Measurements from ENCODE around the gene STK38.
A peak's percentile ranks its signal among the peaks of the same experiment; 100 is the strongest.

Gene STK38

DNA sequence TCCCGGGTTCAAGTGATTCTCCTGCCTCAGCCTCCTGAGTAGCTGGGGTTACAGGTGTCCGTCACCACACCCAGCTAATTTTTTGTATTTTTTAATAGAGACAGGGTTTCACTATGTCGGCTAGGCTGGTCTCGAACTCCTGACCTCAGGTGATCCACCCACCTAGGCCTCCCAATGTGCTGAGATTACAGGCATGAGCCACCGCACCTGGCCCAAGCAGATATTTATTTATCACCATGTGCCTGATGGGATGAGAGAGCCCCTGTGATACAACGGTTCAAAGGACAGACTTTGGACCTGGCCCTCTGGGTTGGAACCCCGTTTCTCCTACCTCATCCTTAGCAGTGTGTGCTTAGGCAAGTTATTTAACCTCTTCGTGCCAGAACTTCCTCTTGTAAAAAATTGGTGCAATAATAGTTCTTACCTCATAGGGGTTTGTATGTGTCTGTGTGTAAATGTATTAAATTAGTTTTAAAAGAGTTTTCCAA is 19.2 kb upstream of the STK38 start:
- H3K27ac ChIP-seq (ENCODE audit: low read depth, low read length), result no peak overlapping the region
- no peaks in the 10 kb centered on the region for H3K36me3 ChIP-seq (ENCODE audit: control insufficient read depth in 5 of 5, insufficient read depth in 5 of 5, low read length in 5 of 5)
- no peak overlapping the region for H3K9ac ChIP-seq (ENCODE audit: low read length in 5 of 5)
- no peaks in the 10 kb centered on the region for H3K9me3 ChIP-seq (ENCODE audit: control insufficient read depth in 5 of 5, low read length in 5 of 5)
- H3K4me3 ChIP-seq (ENCODE audit: low read depth in 1 of 5, low read length in 5 of 5), result no peak overlapping the region
- no peaks in the 10 kb centered on the region for H3K4me1 ChIP-seq (ENCODE audit: control insufficient read depth in 5 of 5, insufficient read depth in 5 of 5, low read length in 5 of 5)
- H3K27me3 ChIP-seq (ENCODE audit: control insufficient read depth in 5 of 5, insufficient read depth in 4 of 5, low read length in 5 of 5), result no peaks in the 10 kb centered on the region

DNA sequence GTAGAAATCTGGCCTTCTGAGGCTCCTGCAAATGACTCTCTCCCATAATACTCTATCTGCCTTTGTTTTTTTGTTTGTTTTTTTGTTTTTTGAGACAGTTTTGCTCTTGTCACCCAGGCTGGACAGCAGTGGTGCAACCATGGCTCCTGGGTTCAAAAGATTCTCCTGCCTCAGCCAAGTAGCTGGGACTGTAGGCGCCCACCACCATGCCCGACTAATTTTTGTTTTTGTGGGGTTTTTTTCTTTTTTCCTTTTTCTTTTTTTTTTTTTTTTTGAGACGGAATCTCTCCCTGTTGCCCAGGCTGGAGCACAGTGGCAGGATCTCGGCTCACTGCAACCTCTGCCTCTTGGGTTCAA is 16.6 kb upstream of the STK38 start:
- Histone ChIP-seq H3K27me3 (ENCODE audit: control insufficient read depth in 5 of 5, insufficient read depth in 4 of 5, low read length in 5 of 5) (no peaks in the 10 kb centered on the region), H3K27ac (ENCODE audit: low read depth, low read length) (no peak overlapping the region), H3K4me3 (ENCODE audit: low read depth in 1 of 5, low read length in 5 of 5) (no peak overlapping the region), H3K4me1 (ENCODE audit: control insufficient read depth in 5 of 5, insufficient read depth in 5 of 5, low read length in 5 of 5) (peaks cover 0 to 8% (median 6%) of the 10 kb centered on the region in 5 donors), H3K9me3 (ENCODE audit: control insufficient read depth in 5 of 5, low read length in 5 of 5) (no peaks in the 10 kb centered on the region), H3K9ac (ENCODE audit: low read length in 5 of 5) (no peak overlapping the region), H3K36me3 (ENCODE audit: control insufficient read depth in 5 of 5, insufficient read depth in 5 of 5, low read length in 5 of 5) (no peaks in the 10 kb centered on the region)

DNA sequence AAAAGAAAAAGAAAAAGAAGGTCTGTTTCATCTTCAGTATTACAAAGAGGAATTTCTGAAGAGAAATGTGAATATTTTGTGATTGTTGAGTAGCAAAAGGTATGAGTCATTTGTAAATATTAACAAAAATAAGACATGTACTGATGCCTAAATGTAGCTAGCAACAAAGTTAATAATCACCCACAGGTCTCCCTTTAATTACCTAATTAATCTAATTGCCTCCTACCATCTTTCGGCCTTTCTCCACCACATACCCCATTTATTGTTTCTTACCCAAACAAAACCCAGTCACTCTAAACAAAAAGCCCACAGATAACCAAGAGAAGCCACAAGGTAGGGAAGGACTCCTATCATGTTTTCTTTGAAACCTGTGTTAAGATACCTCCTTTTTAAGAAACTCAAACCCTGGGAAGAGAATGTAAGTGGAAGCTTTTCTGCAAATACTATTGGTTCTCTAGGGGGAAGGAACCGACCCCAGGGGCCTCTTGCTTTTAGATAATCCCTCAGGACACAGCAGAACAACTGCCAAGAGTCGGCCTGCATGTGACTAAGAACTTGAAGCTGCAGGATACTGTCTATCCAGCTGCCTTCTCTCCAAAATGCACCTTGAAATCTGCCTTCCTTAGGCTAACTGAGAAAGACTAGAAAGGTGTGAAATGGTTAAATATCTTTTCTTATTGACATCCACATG is 16.1 kb upstream of the STK38 start:
- Histone ChIP-seq H3K4me3 (ENCODE audit: low read depth in 1 of 5, low read length in 5 of 5) (no peak overlapping the region), H3K27me3 (ENCODE audit: control insufficient read depth in 5 of 5, insufficient read depth in 4 of 5, low read length in 5 of 5) (no peaks in the 10 kb centered on the region), H3K27ac (ENCODE audit: low read depth, low read length) (no peak overlapping the region), H3K36me3 (ENCODE audit: control insufficient read depth in 5 of 5, insufficient read depth in 5 of 5, low read length in 5 of 5) (no peaks in the 10 kb centered on the region), H3K4me1 (ENCODE audit: control insufficient read depth in 5 of 5, insufficient read depth in 5 of 5, low read length in 5 of 5) (peaks cover 0 to 10% (median 8%) of the 10 kb centered on the region in 5 donors), H3K9ac (ENCODE audit: low read length in 5 of 5) (no peak overlapping the region), H3K9me3 (ENCODE audit: control insufficient read depth in 5 of 5, low read length in 5 of 5) (no peaks in the 10 kb centered on the region)

DNA sequence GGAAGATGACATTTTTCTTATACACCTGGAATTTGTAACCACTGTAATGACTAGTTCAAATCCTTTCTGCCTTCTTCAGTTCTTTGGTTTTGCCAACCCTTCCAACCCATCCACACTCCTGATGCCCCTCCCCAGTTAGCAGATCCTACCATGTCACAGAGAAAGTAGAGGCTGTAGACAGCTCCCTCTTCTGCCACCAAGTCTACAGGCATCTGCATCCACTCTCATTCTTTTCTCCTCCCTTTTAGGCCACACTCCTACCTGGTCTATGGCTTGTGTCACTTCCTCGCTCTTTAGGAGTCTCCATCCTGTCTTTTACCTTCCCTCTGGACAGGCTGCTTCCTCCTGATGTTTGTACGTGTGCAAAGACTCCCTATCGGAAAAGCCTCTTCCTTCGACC is 13.5 kb upstream of the STK38 start:
- Histone ChIP-seq H3K4me3 (ENCODE audit: low read depth in 1 of 5, low read length in 5 of 5) (no peak overlapping the region), H3K4me1 (ENCODE audit: control insufficient read depth in 5 of 5, insufficient read depth in 5 of 5, low read length in 5 of 5) (peaks cover 0 to 12% (median 8%) of the 10 kb centered on the region in 5 donors), H3K9me3 (ENCODE audit: control insufficient read depth in 5 of 5, low read length in 5 of 5) (no peaks in the 10 kb centered on the region), H3K9ac (ENCODE audit: low read length in 5 of 5) (no peak overlapping the region), H3K27ac (ENCODE audit: low read depth, low read length) (no peak overlapping the region), H3K36me3 (ENCODE audit: control insufficient read depth in 5 of 5, insufficient read depth in 5 of 5, low read length in 5 of 5) (no peaks in the 10 kb centered on the region), H3K27me3 (ENCODE audit: control insufficient read depth in 5 of 5, insufficient read depth in 4 of 5, low read length in 5 of 5) (no peaks in the 10 kb centered on the region)

DNA sequence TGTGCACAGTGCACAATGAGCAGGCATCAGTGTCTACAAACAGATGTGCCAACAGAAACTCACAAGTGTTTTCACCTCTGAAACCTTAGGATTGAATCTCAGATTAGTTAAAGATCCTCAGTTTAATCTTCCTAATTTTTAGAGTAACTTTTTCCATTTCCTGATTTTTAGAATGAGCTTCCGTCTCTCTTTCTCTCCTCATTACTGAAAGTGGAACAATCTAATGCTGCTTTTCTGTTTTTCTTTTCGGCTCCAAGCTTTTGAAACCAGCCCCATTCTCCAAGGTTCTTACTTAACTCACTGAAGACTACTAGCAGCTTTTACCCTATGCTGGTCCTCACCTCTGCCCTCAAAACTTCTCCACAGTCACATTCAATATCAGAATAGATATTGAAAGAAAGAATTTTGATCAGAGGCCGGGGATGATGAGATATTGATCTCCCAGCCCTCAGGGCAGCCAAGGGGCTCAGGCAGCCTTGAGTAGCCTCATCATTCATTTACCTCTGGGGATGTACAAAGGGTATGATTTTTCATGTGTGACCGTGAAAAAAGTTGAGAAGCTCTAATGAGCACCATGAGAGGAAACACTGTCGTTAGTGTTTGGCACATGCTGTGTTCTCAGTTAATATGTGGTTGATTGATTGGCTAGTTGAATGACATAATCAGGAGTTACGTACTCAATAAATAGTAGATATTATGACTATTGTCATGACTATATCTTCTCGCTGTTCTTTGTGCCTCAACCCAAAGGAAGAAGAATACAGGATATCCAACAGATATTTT is 11.9 kb upstream of the STK38 start:
- H3K27me3 ChIP-seq (ENCODE audit: control insufficient read depth in 5 of 5, insufficient read depth in 4 of 5, low read length in 5 of 5), result no peaks in the 10 kb centered on the region
- H3K36me3 ChIP-seq (ENCODE audit: control insufficient read depth in 5 of 5, insufficient read depth in 5 of 5, low read length in 5 of 5), result no peaks in the 10 kb centered on the region
- peak overlapping the region in 2 of 5 donors; percentile 8 to 24 for H3K9ac ChIP-seq (ENCODE audit: low read length in 5 of 5)
- H3K4me1 ChIP-seq (ENCODE audit: control insufficient read depth in 5 of 5, insufficient read depth in 5 of 5, low read length in 5 of 5), result peaks cover 0 to 13% (median 8%) of the 10 kb centered on the region in 5 donors
- no peak overlapping the region for H3K4me3 ChIP-seq (ENCODE audit: low read depth in 1 of 5, low read length in 5 of 5)
- no peaks in the 10 kb centered on the region for H3K9me3 ChIP-seq (ENCODE audit: control insufficient read depth in 5 of 5, low read length in 5 of 5)
- H3K27ac ChIP-seq (ENCODE audit: low read depth, low read length), result no peak overlapping the region

DNA sequence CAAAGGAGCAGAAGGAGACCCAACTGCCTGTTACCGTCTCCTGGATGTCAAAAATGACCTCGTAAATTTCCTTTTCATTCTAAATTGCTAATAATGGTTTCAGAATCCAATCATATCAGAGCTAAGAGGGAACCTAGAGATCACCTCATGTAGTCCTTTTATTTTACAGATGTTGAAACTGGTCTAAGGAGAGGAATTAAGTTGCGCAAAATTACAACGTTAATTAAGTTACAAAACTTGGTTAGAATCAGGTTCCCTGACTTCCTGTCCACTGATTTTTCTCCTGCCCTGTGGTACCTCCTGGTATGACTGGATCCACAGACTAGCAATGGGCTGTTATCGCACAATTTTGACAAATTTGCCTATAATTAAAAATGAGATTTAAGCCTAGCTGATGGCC is 9.0 kb upstream of the STK38 start:
- Histone ChIP-seq H3K9ac (ENCODE audit: low read length in 5 of 5) (no peak overlapping the region), H3K4me3 (ENCODE audit: low read depth in 1 of 5, low read length in 5 of 5) (no peak overlapping the region), H3K36me3 (ENCODE audit: control insufficient read depth in 5 of 5, insufficient read depth in 5 of 5, low read length in 5 of 5) (no peaks in the 10 kb centered on the region), H3K27me3 (ENCODE audit: control insufficient read depth in 5 of 5, insufficient read depth in 4 of 5, low read length in 5 of 5) (no peaks in the 10 kb centered on the region), H3K9me3 (ENCODE audit: control insufficient read depth in 5 of 5, low read length in 5 of 5) (no peaks in the 10 kb centered on the region), H3K27ac (ENCODE audit: low read depth, low read length) (no peak overlapping the region), H3K4me1 (ENCODE audit: control insufficient read depth in 5 of 5, insufficient read depth in 5 of 5, low read length in 5 of 5) (peaks cover 0 to 13% (median 8%) of the 10 kb centered on the region in 5 donors)

DNA sequence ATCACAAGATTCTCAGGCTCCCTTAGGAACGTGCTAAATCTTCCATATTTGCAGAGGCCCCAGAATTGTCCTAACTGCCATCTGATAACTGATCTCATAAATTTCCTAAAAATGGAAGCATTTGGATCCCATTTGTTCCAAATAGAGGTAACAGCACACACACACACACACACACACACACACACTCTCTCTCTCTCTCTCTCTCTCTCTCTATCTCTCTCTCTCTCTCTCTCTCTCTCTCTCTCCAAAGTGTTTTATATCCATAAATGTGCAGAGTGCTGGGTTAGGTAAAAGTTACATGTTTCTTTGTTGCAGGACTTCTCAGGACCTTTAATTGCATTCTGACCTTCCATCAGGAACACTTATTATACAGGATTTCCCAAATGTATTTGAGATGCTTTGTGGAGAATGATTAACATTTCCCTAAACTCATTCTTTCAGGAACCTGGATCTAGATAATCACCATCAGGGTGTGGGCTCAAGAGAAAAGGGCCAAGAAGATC is 8.5 kb upstream of the STK38 start:
- no peak overlapping the region for H3K4me3 ChIP-seq (ENCODE audit: low read depth in 1 of 5, low read length in 5 of 5)

DNA sequence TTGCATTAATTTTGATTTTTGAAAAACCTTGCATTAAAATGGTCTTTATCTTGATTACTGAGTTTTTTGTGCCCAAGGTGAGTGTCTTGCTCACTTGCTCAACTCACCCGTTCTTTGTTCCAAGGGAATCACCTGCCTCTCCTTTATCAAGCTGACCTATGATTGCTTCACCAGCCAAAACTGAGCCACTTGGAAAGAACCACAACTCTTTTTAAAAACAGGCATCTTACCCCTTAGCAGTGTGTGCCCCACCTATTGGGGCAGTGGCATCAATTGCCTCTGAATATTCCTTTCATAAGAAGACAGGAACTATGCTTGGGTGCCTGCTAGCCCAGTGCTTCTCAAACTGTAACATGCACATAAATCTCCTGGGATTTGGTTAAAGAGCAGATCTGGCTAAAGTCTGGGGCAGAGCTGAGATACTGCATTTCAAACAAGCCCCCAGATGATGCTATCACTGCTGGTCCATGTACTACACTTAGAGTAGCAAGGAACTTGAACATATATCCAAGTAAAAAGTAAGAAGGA is 3.3 kb upstream of the STK38 start:
- no peaks in the 10 kb centered on the region for H3K9me3 ChIP-seq (ENCODE audit: control insufficient read depth in 5 of 5, low read length in 5 of 5)
- H3K27ac ChIP-seq (ENCODE audit: low read depth, low read length), result no peak overlapping the region
- peaks cover 0 to 17% (median 14%) of the 10 kb centered on the region in 5 donors for H3K4me1 ChIP-seq (ENCODE audit: control insufficient read depth in 5 of 5, insufficient read depth in 5 of 5, low read length in 5 of 5)
- H3K9ac ChIP-seq (ENCODE audit: low read length in 5 of 5), result no peak overlapping the region
- H3K4me3 ChIP-seq (ENCODE audit: low read depth in 1 of 5, low read length in 5 of 5), result no peak overlapping the region
- H3K27me3 ChIP-seq (ENCODE audit: control insufficient read depth in 5 of 5, insufficient read depth in 4 of 5, low read length in 5 of 5), result no peaks in the 10 kb centered on the region
- H3K36me3 ChIP-seq (ENCODE audit: control insufficient read depth in 5 of 5, insufficient read depth in 5 of 5, low read length in 5 of 5), result no peaks in the 10 kb centered on the region

More for the DNA sequence above, 8.5 kb upstream of the STK38 start:
- Histone ChIP-seq H3K27ac (ENCODE audit: low read depth, low read length) (peak overlapping the region; percentile 21), H3K9me3 (ENCODE audit: control insufficient read depth in 5 of 5, low read length in 5 of 5) (no peaks in the 10 kb centered on the region), H3K9ac (ENCODE audit: low read length in 5 of 5) (no peak overlapping the region), H3K27me3 (ENCODE audit: control insufficient read depth in 5 of 5, insufficient read depth in 4 of 5, low read length in 5 of 5) (no peaks in the 10 kb centered on the region), H3K36me3 (ENCODE audit: control insufficient read depth in 5 of 5, insufficient read depth in 5 of 5, low read length in 5 of 5) (no peaks in the 10 kb centered on the region), H3K4me1 (ENCODE audit: control insufficient read depth in 5 of 5, insufficient read depth in 5 of 5, low read length in 5 of 5) (peaks cover 0 to 13% (median 8%) of the 10 kb centered on the region in 5 donors)

DNA sequence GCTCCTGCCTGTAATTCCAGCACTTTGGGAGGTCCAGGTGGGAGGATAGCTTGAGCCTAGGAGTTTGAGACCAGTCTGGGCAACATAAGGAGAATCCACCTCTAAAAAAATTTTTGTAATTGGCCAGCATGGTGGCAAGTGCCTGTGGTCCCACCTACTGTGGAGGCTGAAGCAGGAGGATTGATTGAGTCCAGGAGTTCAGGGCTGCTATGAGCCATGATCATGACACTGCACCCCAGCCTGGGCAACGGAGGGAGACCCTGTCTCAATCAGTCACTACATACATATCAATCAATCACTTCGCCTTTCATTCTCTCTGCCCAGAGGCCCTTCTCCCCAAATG is 1.1 kb upstream of the STK38 start:
- Histone ChIP-seq H3K9ac (ENCODE audit: low read length in 5 of 5) (no peak overlapping the region), H3K27ac (ENCODE audit: low read depth, low read length) (no peak overlapping the region), H3K27me3 (ENCODE audit: control insufficient read depth in 5 of 5, insufficient read depth in 4 of 5, low read length in 5 of 5) (no peaks in the 10 kb centered on the region), H3K36me3 (ENCODE audit: control insufficient read depth in 5 of 5, insufficient read depth in 5 of 5, low read length in 5 of 5) (no peaks in the 10 kb centered on the region), H3K4me3 (ENCODE audit: low read depth in 1 of 5, low read length in 5 of 5) (no peak overlapping the region), H3K4me1 (ENCODE audit: control insufficient read depth in 5 of 5, insufficient read depth in 5 of 5, low read length in 5 of 5) (peaks cover 0 to 34% (median 32%) of the 10 kb centered on the region in 5 donors), H3K9me3 (ENCODE audit: control insufficient read depth in 5 of 5, low read length in 5 of 5) (no peaks in the 10 kb centered on the region)
